OCI-M1 (cell line): ENCODE results near the gene IL1RAP.
"Not testable (repeated sequence)": the region's sequence is repeated elsewhere in the genome, so short reads cannot be mapped to it uniquely, and the experiment has no call there.

Source experiments
- DNase-seq: peaks from one replicate; lab custom pipeline; 2025; lab: John Stamatoyannopoulos, UW

IL1RAP gene, protein sequence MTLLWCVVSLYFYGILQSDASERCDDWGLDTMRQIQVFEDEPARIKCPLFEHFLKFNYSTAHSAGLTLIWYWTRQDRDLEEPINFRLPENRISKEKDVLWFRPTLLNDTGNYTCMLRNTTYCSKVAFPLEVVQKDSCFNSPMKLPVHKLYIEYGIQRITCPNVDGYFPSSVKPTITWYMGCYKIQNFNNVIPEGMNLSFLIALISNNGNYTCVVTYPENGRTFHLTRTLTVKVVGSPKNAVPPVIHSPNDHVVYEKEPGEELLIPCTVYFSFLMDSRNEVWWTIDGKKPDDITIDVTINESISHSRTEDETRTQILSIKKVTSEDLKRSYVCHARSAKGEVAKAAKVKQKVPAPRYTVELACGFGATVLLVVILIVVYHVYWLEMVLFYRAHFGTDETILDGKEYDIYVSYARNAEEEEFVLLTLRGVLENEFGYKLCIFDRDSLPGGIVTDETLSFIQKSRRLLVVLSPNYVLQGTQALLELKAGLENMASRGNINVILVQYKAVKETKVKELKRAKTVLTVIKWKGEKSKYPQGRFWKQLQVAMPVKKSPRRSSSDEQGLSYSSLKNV

DNA sequence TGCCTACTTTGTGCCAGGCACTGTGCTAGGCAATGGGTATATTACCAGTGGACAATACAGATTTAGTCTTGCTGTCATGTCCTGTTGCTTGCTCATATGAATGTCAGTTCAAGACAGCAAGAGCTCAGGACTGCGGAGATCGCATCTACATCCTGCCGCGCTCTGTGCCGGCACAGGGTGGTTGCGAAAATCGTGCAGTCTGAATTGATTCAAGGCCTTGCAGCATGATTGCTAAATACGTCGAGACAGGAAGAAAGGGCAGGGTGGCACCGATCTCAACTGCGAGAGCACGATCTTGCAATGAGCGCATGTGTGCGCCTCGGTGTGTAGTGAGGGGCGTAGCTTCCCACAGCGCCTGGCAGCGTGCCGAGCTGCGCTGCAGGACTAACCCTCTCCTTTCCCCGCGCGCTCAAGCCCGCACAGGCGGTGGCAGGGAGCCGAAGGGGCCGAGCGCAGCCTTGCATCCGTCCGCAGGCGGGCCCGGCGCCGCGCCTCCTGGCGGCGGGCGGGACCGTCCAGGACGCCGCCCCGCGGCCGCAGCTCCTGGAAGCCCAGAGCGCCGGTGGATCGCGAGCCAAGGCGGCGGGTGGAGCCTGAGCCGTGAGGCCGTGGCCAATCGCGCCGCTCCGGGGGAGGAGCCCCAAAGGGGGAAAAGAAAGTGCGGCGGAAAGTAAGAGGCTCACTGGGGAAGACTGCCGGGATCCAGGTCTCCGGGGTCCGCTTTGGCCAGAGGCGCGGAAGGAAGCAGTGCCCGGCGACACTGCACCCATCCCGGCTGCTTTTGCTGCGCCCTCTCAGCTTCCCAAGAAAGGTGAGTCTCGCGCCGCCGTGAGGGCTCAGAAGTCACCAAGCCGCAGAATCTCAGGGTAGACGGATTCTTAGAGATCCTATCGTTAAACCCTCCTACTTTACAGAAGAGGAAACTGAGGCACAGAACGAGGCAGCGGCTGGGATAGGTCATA, at the start of gene IL1RAP:
TSS of gene IL1RAP (plus strand) at position 677 of the 962 bp plus-strand sequence. CDS start 50,205 bp downstream, outside the sequence.
- peak; percentile 92 for DNase-seq

DNA sequence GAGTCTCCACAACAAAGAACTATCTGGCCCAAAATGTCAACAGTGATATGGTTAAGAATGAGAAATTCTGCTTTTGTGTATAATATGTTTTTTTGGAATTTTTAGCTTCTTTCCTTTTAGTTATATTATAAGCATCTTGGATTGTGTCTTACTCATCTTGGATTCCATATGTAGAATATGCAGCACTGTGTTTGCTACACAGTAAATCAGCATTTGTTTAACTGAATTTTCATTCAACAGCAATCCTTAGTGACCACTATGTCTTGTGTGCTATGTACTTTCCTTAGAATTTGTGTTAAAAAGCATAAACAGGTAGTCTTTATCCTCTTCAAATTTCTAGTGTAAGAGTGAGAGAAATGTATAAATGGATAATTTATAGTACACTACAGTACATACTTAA, 46.0 kb upstream of the IL1RAP start:
- DNase-seq = no peak

DNA sequence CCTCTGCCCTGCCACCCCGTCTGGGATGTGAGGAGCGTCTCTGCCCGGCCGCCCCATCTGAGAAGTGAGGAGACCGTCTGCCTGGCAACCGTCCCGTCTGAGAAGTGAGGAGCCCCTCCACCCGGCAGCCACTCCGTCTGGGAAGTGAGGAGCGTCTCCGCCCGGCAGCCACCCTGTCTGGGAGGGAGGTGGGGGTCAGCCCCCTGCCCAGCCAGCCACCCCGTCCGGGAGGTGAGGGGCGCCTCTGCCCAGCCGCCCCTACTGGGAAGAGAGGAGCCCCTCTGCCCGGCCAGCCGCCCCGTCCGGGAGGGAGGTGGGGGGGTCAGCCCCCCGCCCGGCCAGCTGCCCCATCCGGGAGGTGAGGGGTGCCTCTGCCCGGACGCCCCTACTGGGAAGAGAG, 40.6 kb upstream of the IL1RAP start:
- DNase-seq = not testable (repeated sequence)

DNA sequence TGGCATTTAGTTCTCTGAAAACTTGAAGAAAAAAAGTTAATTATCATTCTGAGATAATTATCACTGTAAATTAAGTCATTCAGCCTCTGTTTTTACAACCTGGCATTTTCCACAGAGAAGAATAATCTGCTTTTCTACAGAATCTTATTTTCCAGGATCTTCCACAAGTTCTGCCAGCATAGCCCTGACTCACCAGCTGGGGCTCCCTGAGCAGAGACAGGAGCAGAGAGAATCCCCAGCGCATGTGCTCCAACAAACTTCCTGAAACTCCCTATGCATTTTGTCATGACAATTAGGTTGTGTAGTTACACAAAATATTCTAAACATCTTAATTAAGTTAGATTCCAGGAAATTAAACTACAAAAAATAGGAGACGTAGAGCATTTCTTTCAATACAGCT, 32.1 kb upstream of the IL1RAP start:
- DNase-seq = no peak

DNA sequence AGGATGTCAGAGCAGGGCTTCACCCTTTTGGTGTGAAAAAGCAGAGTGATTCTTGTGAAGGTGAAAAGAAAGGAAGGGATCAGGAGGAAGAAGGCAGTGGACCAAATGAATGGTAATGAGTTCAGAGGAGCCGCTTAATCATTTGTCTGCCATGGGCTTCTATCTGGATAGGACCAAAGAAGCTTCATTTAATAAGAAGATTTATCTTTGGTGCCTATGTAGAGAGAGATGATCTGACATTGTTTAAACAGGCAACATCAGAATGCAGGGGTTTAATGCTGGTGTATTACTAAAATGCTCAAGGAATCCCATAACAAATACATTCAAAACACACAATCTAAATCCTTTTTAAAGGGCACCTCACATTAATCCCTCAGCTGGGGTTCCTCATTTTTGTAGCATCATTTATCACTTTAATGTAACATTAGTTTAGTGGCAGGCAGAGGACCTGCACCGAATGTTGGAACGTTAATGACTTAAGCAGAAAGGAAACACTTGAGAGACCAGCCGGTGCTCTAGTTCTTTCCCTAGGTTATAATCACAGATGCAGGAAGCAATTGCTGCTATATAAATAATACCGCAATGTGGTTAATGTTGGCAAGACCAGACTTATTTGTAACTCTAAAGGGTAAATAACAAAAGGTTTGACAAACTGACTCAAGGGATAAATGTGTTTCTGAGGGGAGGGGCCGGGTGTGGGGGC, 27.9 kb upstream of the IL1RAP start:
- DNase-seq = no peak

DNA sequence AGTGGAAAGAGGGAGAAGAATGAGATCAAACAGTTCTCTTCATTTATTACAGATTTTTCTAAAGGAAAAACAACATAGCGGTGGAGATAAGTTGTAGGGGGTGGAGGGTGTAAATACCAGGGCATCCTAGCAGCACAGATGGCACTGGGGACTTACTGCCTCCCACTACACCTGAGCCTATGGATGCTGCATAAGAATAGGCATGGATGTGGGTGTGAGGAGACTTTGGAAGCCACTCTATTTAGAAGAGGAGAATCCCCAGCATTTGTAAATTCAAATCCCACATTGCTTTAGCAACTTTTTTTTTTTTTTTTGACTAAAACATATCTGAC, 27.4 kb upstream of the IL1RAP start:
- DNase-seq = no peak

DNA sequence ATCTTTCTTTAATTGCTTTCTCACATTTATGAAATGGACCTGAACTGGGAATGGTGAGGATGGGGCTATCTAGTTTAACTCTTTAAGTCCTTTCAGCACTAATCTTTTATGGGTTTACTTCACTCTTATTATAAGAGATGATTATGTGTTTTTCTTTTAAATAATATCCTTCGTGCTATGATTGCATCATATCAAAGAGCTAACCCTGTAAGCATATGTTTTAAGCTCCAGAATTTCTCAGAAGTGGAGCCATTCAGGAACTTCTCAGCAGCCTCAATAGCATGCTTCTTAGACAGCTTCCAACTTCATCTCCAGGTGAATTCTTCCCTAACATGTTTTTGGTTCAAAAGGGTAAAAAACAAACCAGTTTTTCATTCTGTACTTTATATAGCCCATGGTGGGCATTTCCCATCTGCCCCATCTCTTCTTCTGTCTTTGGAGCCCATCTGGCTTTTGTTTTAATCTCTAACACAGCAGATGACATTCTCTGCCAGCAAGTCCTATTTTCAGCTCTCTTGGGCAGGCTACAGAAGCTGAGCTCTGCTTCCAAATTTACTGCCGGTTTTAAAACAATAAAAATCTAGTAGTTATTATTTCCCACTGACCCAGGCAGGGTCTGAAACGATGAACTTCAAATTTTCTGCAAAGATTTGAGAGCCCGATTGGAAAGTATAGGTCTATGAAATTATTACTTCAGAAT, 26.8 kb upstream of the IL1RAP start:
- no peak for DNase-seq

DNA sequence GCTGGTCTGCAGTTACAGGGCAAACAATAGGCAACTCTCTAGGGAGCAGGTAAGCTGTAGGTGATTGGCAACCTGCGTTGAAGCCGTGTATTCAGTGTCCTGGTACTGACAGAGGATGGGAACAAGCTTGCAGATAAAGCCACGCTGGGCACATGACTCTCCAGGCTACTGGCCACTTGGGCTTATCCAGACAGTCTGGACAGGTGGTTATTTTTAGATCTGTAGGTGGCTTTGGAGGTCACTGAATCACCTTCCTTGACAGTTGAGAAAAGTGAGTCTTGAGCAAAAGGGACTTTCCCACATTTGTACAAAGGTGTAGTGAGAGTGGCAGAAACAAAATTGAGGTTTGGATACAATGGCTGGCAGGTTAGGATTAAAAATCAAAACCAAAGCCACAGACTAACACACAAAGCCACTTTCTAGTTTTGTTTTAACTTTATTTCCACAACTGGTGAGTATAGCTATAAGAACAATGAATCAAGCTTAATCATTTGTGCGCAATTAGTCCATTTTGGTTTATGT, 22.3 kb upstream of the IL1RAP start:
- no peak for DNase-seq

DNA sequence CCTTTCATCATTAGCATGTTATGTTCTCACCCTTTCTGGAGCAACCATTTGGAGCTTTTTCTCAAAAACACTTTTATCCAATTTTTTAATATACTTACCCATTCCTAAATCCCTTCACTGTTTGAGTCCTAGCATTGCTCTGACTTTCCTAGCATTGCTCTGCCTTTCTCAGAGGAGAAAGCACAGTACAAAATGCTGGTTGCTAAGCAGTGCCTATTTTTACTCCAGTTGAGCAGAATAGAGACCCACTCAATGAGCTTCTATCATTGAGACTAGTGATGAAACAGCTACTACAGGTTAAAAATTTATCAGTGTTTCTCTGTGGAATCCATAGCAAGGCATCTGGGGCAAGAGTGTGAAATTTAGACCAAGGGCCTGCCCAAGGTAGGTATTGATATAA, 21.8 kb upstream of the IL1RAP start:
- no peak for DNase-seq

DNA sequence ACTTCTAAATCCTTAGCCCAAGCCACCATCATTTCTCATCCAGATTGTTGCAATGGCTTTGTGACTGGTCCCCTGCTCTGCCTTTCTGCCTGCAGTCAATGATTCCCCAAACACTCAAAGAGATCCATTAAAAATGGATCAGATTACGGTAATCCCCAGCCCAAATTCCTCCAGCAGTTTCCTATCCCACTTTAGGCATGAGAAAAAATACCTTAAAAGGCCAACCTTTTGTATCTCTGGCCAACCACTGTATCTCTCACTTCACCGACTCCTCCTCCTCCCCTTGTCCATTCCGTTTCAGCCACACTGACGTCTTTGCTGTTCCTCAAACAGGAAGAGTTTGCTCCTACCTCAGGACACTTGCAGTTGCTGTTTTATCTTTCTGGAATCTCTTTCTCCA, 20.9 kb upstream of the IL1RAP start:
- DNase-seq = no peak

DNA sequence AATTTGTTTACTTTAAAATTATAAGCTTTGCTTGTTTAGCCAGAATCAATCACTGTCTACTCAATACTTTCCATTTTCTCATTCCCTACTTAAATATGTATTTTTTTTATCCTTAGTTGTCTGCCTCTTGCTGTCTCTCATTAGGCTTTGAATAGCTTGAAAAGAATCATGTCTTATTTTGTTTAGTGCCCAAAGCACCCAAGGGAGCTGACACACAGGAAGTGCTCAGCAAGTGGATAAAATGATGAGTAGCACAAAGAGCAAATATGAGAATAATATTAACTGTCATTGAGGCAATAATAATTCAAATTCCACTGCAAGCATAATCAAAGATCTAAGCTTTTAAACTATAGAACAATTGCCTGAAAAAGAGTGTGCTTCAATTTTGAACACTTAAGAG, 19.0 kb upstream of the IL1RAP start:
- no peak for DNase-seq

DNA sequence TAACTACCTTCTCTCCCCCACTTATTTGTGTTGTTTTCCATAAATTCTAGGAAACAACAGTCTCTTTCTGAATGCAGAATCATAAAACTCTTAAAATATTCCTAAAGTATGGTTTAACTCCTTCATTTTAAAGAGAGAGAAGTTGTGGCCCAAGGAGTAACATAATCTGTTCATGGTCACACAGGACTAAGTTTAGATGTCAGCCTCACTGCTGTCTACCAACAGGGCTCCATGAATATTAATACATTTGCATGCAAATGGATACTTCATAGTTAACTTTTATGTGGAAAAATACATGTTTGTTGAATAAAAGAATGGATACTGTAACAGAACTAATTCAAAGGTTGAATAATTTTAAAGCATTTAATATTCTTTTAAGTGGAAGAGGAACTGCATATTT, 18.5 kb upstream of the IL1RAP start:
- DNase-seq = no peak

DNA sequence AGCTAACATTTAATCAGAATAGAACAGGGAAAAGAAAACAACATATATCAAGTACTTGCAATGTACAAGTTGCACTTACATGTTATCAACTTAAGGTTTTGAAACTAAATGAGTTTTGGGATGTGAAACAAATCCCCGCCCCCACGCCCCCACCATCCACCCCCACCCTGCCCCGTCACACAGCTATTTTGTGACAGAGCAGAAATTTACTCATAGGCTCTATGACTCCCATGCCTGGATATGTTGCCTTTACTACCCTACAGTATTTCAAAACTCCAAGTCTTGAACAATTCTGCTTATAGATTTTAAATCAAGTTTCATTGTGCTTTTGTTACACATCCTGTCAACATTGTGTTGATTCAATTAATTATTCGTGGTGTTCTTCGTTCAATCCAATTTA, 18.1 kb upstream of the IL1RAP start:
- no peak for DNase-seq

DNA sequence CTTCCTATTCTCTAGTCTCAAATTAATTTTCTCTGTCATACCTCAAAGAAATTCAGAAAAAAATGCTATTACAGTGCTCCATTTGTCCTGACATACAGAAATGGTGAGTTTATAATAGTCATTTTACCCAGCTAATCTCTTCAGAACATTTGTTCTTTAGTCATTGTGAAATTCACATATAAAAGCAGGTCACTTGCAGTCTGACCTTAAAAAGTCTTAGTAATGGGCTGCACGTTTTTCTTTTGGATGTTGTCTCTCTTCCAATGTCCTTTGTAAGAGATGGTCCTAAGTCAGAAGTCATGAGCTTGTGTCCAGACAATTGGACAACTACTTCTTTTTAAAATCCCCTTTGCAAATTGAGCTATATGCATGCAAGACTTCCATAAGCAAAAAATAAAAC, 17.0 kb upstream of the IL1RAP start:
- no peak for DNase-seq

DNA sequence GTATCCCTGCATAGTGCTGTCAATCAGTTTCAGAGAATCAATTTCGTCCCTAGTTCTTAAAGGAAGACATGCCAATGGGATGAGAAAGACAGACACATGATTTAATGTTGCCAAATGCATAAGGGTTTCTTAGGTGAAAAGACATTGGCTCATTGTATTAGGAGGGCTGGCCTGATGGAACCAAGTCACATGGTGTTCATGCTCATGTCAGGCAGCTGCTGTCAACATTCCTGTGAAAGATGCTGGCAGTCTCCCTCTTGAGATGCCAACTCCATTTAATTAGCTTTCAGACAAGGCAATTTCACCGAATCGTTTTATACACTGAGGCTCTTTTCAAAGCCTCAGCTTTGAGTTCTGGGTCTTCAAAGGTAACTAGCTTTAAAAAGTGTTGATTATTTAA, 16.1 kb upstream of the IL1RAP start:
- no peak for DNase-seq

DNA sequence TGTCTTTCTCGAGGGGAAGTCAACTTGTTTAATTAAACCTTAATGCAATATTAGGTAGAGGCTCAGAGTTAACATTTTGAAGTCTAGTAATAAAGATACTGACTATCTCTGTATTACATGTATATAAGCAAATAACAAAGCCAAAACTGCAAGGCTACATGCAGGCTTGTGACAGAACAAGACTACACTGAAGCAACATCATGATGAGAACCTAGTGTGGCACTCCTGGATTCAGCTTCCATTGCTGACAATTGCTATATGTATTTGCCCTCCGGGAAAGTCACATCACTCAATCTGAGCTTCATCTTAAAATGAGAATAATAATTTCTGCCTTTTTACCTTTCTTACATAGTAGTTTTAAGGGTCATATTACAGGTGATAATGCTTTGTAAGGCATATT, 15.6 kb upstream of the IL1RAP start:
- DNase-seq = no peak

DNA sequence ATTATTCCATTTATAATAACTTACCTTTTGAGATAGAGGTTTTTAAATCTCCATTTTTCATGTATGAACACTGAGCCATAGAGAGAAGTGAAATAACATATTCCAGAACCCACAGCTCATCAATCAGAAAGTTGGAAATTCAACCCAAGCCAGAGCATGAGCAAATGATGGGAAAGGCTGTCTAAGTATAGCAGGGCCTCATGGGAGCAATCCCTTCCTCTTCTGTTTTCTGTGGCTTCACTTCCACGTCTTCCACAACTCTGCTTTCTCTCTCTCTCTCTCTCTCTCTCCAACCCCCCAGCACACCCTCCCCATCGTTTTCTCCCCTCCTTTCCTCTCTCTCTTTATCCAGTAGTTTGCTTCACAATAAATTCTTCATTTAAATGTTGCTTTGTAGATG, 14.8 kb upstream of the IL1RAP start:
- DNase-seq = no peak

DNA sequence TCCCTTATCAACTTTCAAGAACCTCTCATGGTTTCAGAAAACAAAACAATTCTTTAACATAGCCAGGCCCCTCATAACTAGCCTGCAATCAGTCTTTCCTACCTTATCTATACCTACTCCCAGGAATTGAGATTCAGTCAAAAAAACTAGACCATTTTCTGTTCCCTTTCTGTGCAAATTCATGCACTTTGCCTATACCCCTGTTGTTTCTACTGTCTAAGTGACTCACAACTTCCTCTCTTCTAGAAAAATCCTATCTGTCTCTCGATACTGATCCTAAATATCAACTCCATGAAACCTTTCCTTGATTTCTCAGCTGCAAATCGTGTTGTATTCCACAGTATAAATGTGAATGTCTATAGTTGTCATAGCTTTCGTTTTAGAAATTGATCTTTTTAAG, 10.9 kb upstream of the IL1RAP start:
- DNase-seq = peak; percentile 57

DNA sequence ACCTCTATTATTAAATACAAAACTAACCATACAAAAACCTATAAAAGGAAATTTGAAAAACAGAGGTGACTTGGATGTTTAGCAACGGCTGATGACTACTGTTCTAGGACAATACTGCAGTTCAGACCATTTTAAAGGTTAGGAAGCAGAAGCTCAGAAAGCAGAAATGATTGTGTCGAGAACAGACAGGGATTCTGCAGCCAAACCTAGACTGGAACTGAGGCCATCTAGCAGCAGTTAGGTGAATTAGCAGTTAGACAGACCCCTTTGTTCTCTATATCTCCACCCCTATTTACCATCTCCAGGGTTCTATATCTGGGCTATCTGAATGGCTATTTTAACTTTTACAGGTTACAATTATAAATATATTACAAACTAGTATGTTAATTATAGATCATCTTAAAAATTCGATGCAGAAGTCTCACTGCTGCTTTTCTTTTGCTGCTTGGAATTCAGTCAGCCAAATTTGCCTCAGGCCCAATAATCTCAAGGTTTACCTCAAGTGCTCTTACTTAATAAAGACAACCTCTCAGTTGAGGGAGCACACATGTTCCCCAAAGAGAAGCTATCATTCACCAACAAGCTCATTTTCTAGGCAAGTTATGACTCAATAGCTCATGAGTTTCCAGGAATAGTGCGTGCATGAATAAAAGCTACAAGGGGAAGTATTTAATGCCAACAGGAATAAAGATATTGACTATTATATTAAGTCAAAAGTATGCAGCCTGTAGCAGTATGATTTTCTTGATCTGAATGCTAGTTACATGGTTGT, 9.3 kb upstream of the IL1RAP start:
- DNase-seq = peak; percentile 70

DNA sequence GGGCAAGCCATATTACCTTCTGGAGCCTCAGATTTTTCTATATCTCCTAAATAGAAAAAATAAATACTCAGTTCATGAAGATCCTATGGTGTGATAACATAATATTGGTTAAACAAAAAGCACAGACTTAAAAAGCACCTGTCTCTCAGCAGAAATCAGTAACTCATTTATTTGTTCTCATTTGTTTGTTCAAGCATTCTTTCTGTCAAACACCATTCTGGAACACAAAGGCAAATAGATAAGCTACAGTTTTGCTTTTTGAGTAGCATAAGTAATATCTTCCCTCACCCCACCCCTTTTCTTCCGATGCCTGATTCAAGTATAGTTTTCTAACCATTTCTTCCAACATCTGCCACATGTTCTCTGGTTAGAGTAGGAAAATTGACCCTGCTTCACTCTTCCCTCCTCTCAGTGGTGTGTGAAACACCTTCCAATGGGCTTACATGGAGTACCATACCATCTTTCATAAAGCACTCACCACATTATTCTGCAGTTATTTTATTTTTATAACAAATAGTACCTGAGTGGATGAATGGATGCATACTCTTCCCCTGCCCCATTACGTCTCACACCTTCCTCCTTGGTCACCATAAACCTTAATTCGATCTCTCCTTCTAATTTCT, 8.4 kb upstream of the IL1RAP start:
- DNase-seq = no peak
